ENCODE data around the gene OR2T2.
"Not testable (repeated sequence)": the region's sequence is repeated elsewhere in the genome, so short reads cannot be mapped to it uniquely, and the experiment has no call there.

OR2T2 gene

GRCh38 chr1:248445399-248445798 lies at the start of gene OR2T2:
Gene OR2T2, plus strand, starts transcription at chr1:248445637. Its CDS starts 7,161 bp downstream, at chr1:248452798.
- DNase-seq = not testable (repeated sequence)

- DNase-seq = no peak
These were observed 42.7 kb upstream of the OR2T2 start, which contains the start of gene OR2T1 for GRCh38 chr1:248402748-248403147. Gene OR2T1, plus strand, starts transcription at chr1:248403048. Its CDS starts 3,100 bp downstream, at chr1:248406148.

- DNase-seq = no peak
These were observed 41.4 kb upstream of the OR2T2 start for GRCh38 chr1:248404024-248404423.

- no peak for DNase-seq
These were observed 38.4 kb upstream of the OR2T2 start for GRCh38 chr1:248406721-248407692.

- no peak for DNase-seq
These were observed 29.2 kb upstream of the OR2T2 start for GRCh38 chr1:248416226-248416625.

- no peak for DNase-seq
These were observed 27.6 kb upstream of the OR2T2 start for GRCh38 chr1:248417854-248418253.

GRCh38 chr1:248421384-248421783 lies 24.1 kb upstream of the OR2T2 start:
- DNase-seq = no peak

GRCh38 chr1:248427526-248428191 lies 17.8 kb upstream of the OR2T2 start:
- DNase-seq = not testable (repeated sequence)

- not testable (repeated sequence) for DNase-seq
These were observed 17.3 kb upstream of the OR2T2 start for GRCh38 chr1:248428192-248428533.

- not testable (repeated sequence) for DNase-seq
These were observed 13.8 kb upstream of the OR2T2 start for GRCh38 chr1:248431683-248432082.

GRCh38 chr1:248432201-248432600 lies 13.2 kb upstream of the OR2T2 start:
- not testable (repeated sequence) for DNase-seq

GRCh38 chr1:248433811-248434415 lies 11.5 kb upstream of the OR2T2 start:
- not testable (repeated sequence) for DNase-seq

GRCh38 chr1:248434913-248435312 lies 10.5 kb upstream of the OR2T2 start:
- DNase-seq = not testable (repeated sequence)

GRCh38 chr1:248436303-248436702 lies 9.1 kb upstream of the OR2T2 start:
- not testable (repeated sequence) for DNase-seq

- DNase-seq = not testable (repeated sequence)
These were observed 6.8 kb upstream of the OR2T2 start for GRCh38 chr1:248438668-248439067.

GRCh38 chr1:248439283-248439682 lies 6.2 kb upstream of the OR2T2 start:
- not testable (repeated sequence) for DNase-seq

- DNase-seq = not testable (repeated sequence)
These were observed 2.7 kb upstream of the OR2T2 start for GRCh38 chr1:248442500-248443277.

GRCh38 chr1:248444603-248445002 lies 834 bp upstream of the OR2T2 start:
- DNase-seq = not testable (repeated sequence)

GRCh38 chr1:248448409-248449074 lies 3.1 kb downstream of the OR2T2 start:
- DNase-seq = not testable (repeated sequence)

GRCh38 chr1:248449821-248450465 lies 4.5 kb downstream of the OR2T2 start:
- DNase-seq = not testable (repeated sequence)

GRCh38 chr1:248450466-248451145 lies 5.2 kb downstream of the OR2T2 start:
- not testable (repeated sequence) for DNase-seq
